ENCODE measurements around the gene TBX4.
"Not testable (repeated sequence)": the region's sequence is repeated elsewhere in the genome, so short reads cannot be mapped to it uniquely, and the experiment has no call there.

TBX4 gene

GRCh38 chr17:61502292-61502691 lies 50.1 kb downstream of the TBX4 start:
- no peak for DNase-seq

GRCh38 chr17:61503961-61504360 lies 51.7 kb downstream of the TBX4 start:
- DNase-seq: no peak

- DNase-seq: no peak
Observed at GRCh38 chr17:61504697-61505096, 52.5 kb downstream of the TBX4 start.

GRCh38 chr17:61505846-61506627 lies 53.8 kb downstream of the TBX4 start:
- no peak for DNase-seq

- no peak for DNase-seq
Observed at GRCh38 chr17:61507383-61508066, 55.3 kb downstream of the TBX4 start.

- DNase-seq: no peak
Observed at GRCh38 chr17:61508912-61509311, 56.7 kb downstream of the TBX4 start.

- not testable (repeated sequence) for DNase-seq
Observed at GRCh38 chr17:61509454-61509853, 57.2 kb downstream of the TBX4 start.

- no peak for DNase-seq
Observed at GRCh38 chr17:61510237-61510636, 58.0 kb downstream of the TBX4 start.

GRCh38 chr17:61510991-61511390 lies 58.8 kb downstream of the TBX4 start:
- no peak for DNase-seq

- no peak for DNase-seq
Observed at GRCh38 chr17:61511480-61512182, 59.4 kb downstream of the TBX4 start.

- DNase-seq: no peak
Observed at GRCh38 chr17:61514491-61514890, 62.3 kb downstream of the TBX4 start.

- no peak for DNase-seq
Observed at GRCh38 chr17:61517265-61517664, 65.0 kb downstream of the TBX4 start.

GRCh38 chr17:61517843-61518606 lies 65.8 kb downstream of the TBX4 start:
- no peak for DNase-seq

- no peak for DNase-seq
Observed at GRCh38 chr17:61519139-61519538, 66.9 kb downstream of the TBX4 start.

GRCh38 chr17:61519754-61520440 lies 67.7 kb downstream of the TBX4 start:
- DNase-seq: no peak

- DNase-seq: no peak
Observed at GRCh38 chr17:61520897-61521296, 68.7 kb downstream of the TBX4 start.

GRCh38 chr17:61522088-61522487 lies 69.9 kb downstream of the TBX4 start:
- DNase-seq: no peak

- DNase-seq: no peak
Observed at GRCh38 chr17:61524319-61524718, 72.1 kb downstream of the TBX4 start.

GRCh38 chr17:61527441-61527840 lies 75.2 kb downstream of the TBX4 start:
- not testable (repeated sequence) for DNase-seq

- DNase-seq: no peak
Observed at GRCh38 chr17:61528171-61528570, 75.9 kb downstream of the TBX4 start.

- no peak for DNase-seq
Observed at GRCh38 chr17:61531223-61531622, 79.0 kb downstream of the TBX4 start.

- no peak for DNase-seq
Observed at GRCh38 chr17:61532826-61533225, 80.6 kb downstream of the TBX4 start.
